HG02763 (cell line): ENCODE data around the gene FBXO30.

Experiments
- ATAC-seq: cut with Tn5 transposase; IDR thresholded peaks from one replicate; pipeline ENCODE4 v1.9.1; 2021; ENCODE audit warnings: mild to moderate bottlenecking, moderate library complexity; ENCODE audit not compliant: unreplicated experiment

FBXO30 gene

DNA sequence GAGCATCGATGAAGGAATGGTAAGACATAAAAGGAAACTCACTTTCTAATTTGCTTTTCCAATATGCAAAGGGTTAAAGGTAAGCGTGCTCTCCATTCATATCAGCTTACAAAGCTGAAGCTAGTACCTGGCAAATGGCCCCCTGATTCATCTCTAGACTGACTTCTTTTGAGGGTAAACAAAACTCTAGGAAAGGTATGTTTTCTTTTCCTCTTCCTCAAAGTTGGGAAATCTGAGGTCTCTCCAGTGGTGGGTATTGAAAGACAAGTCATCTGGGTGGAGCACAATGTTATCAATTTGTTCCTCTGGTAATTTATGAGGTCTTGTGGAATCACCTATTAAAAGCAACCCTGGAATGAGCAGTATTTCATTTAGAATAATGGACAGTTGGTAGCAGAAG is 7.9 kb upstream of the FBXO30 start:
- ATAC-seq: no peak

DNA sequence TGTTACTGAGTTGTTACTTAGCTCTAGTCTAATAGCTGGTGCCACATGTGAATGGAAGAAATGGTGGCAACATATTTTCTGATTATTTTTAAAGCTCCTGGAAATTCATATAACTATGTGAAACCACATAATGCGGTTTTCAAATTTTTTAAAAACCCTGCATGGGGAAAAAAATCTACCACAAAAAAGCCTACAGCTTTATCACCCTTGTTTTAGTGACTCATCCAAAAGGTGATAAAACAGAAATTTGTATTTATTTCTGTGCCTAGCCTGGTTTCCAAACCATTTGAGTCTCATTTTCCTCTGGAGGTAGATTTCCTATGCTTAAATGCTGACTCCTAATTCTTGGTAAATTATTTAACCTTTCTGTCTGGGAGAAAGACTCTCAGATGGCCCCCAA is 5.4 kb upstream of the FBXO30 start:
- no peak for ATAC-seq

DNA sequence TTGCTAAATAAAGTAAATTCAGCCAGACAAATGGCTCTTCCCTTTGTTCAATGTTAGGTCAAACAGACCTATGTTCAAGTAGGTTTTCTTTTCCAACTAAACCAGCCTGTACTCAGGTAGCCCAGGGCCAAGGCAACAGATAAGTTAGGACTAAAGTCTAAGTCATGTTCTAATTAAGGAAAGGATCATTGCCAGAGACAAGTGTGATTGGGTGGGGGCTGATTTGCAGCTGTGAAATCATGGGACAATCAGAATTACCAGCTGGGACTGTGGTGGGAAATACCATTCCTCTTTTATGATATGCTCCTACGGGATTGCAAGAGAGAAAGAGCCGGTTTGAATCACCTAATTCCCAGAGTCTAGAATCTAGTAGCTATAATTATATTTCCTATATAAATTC is 4.2 kb upstream of the FBXO30 start:
- ATAC-seq: no peak

DNA sequence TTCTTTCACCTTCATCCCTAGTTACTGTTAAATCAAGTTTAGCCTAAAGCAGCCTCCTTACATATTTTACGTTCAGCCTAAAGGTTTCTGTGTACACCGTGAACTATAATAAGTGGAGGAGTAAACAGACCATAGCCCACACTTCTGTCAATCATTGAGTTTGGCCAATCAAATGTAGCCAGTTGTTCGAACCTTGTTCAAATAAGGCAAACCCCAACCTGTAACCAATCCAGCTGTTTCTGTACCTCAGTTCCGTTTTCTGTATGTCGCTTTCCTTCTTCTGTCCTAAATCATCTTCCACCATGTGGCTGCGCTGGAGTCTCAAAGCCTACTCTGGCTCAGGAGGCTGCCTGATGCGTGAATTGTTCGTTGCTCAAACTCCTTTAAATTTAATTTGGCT is 1.8 kb upstream of the FBXO30 start:
- ATAC-seq: no peak

DNA sequence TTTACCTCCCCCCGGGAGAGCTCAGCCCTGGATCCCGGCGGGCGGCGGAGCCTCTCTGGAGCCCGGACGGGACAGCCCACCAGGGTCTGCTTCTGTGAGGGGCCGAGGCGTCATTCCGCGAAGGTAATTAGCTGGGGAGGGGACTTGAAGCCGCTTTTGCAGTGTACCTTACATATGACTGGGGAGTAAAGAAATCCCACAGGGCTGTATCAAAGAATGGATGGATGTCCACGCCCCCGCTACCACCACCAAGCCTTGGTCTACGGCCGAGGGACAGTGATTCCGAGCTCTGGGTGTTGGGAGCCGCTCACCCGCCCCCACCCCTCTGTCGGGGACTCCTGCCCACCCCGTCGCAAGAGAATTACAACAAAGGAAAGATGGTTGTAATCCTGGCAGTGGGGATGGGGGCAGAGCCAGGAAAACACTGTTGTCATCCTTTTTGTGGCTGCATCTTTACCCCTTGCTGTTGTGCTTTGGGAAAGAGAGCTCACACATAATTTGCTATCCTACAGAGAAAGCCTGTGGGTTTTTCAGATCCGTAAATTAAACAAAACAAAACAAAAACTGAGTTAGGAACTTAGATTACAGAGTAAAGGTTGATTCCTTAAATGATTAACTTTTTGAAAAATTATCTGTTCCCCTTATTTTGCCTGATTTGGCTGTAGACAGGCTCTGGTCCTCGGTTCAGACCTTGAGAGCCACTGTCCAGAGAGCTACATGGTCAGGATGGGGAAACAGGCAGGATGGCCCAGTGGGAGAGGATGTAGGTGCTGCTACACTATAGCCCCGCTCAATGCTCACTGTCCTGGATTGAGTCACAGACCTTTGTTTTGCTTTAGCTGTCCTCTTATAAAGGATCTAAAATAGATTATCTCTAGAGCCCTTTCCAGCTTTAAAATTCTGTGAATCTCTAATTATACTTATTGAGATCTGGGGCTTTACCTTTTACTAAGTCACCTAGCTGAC is 997 bp upstream of the FBXO30 start:
- ATAC-seq: peak; percentile 0

DNA sequence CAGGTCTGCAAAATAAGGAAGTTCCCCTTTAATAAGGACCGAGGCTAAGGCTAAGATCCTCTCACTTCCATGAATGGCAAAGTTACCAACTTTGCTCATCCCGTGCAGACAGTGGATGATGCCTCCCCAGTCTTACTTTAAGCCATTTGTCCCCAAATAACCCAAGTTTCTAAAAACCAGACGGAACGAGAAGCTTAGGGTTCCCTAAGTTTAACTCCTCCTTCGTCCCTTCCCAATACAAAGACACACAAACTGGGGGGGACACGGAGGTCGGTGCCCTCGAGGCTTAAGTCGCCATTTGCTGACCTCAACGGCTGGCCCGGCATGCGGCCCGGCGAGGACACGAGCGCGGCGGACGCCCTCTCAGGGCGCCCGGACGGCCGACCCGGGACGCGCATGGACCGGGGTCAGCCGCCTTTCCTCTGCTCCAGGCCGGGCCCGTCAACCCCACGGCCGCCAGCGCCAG is 527 bp downstream of the FBXO30 start:
- peak; percentile 20 for ATAC-seq

DNA sequence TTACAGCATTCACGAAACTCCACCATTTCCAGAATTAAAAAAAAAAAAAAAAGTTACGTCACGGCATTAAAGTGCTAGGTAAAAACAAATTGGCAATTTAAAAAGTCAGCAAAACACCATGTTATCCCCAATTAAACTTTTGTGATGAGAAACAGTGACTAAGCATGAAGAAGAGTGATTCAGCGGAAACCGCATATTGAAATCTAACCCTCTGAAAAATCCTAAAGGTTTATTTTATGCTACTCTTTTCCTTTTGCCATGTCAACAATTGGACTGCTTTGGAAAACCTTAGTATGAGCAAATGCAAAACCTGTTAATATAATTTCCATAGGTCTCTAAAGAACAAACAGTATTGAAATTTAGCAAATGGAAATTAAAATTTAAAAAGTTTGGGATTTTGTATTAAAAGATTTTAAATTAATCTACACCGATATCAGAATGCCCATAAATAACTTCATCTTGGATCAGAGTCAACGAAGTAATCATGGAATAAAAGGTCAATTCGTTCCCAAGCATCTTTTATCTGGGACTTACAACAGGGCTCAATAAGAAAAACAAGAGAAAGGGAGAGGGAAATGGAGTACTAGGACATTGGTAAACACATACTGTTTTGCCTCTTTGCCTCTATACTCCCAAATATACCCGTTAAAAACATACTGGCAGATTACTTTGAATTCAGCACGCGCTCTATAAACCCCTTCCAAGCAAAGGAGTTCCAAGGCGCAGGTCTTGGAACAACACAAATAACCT is 1.1 kb downstream of the FBXO30 start:
- ATAC-seq: no peak

DNA sequence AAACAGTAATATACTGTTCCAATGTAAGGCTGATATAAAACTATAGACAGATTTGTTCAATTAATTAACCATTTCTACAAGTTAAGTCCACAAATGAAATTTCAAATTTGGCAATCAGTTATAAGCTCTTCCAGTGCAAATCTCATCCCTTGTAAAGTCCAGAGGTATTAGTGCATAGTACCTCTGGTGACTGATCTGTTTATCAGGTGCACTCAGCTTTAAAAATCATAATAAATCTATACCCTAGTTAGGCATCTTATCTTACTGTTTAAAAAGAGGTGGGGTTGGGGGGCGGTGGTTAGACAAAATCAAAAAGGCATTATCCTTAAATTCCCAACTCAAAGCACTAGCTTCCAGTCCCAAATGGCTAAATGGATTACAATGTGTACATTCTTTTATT is 2.9 kb downstream of the FBXO30 start:
- no peak for ATAC-seq

DNA sequence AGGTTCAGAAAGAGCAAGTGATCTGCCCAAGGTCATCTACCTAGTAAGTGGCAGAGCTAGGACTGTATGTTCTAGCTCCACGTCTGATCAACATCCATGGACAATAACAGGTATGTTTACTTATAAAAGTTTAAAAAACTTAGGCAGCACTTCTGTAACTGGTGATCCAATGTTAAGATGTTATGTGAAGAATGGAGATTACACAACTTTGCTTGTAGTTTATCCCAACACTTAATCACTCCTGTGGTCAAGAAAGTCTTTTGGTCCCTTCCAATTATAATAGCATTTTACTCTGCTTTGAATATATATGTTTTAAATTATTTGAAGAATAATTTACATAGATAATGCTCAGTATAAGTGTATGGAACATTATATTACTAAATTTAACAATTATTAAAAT is 4.8 kb downstream of the FBXO30 start:
- ATAC-seq: no peak

DNA sequence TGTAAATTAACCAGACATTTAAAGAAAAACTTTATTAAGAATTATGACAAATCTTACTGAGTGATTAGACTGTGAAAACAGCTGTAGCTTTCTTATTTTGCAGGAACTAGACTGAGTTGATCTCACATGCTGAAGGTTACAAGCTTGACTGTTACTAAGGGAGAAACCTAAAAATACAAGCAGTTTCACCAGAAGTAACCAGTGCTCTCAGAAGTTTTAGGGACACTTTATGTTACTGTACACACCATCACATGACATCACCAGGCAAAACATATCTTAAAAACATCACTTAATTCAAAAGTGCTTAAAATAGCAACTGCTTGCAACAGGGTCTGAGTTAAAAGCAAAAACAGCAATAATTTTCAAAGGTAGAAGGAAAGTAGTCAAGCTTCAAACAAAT is 5.4 kb downstream of the FBXO30 start:
- peak; percentile 65 for ATAC-seq

DNA sequence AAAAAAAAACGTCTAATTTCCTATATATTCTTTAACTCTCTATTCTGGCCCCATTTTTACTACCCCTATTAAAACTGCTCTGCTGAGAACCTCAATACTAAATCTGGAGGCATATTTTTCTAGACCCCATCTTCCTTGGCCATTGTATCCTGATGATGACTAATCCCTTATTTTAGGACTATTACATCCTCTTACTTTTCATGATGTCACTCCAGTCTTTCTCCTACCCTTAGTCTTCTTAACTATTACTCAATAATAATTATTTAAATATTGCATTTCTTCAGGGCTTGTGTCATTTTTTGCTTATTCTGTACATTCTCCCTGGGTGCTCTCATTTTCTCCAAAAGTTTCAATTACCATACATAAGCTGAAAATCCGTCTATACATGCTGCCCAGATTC is 6.4 kb downstream of the FBXO30 start:
- ATAC-seq: no peak

DNA sequence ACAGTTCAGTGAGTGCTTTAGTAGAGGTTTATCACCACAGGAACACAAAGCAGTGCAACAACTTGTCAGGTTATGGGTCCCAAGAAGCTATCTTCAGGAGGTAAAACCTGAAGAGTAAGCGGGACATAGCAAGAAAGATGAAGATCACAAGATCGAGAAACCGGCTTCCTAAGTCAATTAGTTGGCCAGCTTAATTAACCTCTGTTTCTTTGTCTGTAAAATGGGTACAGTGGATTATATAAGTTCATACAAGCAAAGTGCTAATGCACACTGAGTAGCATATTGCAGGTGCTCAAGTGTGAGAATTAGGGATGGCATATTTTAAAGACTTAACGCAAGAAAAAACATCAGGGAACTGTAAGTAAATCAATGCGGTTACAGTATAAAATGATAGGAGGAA is 12.5 kb downstream of the FBXO30 start:
- no peak for ATAC-seq

DNA sequence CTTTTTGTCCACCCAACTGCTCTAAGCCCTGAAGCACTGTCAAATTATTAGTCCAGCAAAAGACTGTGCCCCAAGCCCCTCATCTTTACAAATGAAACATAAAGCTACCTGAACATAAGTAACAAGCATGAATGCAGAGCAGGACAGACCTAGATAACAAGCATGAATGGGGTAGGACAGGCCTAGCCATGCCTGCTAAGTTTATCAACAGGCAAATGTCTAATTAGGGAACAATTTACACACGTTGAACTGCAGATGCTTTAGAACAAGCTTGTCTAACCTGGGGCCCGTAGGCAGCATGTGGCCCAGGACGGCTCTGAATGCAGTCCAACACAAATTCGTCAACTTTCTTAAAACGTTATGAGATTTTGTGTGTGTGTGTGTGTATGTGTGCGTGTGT is 13.6 kb downstream of the FBXO30 start:
- no peak for ATAC-seq

DNA sequence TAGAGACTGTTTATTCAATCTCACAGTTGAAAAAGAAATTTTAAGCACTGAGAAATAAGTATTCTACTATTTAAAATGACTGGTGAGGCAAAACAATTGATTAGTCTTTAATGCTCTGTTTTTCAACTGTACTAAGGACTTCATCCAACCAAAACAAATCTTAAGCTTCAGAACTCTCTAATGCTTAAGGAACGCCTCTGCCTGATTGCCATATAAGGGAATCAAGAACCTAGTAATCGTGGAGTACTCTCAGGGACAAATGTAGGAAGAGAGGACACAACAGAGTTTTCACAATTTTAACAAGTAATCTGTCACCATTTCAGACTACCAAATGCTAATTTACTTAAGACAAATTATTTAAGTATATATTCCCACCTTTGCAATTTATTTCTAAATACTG is 16.1 kb downstream of the FBXO30 start:
- no peak for ATAC-seq

DNA sequence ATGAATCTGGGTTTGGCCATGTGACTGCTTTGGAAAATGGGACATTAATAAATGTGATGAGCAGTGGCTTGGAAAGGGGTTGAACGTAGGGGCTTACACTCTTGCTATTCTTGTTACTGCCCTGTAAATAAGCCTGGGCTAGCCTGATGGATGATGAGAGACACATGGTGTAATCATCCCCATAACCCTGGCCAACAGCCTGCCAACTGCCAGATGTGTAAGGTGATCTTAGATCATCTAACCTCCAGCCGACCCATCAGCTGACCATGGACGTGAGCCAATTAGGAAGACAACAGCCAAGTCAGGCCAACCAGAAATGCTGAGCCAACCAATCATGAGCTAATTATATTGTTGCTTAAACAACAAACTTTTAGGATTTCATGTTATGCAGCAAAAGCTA is 25.2 kb downstream of the FBXO30 start:
- ATAC-seq: no peak

DNA sequence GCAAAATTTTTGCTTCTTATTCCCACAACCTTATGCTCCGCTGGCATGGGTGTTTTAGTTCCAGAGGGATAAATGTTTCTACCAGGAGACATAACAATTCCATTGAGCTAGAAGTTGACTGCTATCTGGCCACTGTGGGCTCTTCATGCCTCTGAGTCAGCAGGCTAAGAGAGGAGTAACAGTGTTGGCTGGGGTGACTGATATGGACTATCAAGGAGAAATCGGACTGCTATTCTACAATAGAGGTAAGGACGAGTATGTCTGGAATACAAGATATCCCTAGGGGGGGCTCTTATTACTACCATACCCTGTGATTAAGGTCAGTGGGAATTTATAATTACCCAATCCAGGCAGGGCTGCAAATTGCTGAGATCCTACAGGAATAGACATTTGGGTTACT is 26.9 kb downstream of the FBXO30 start:
- ATAC-seq: no peak

DNA sequence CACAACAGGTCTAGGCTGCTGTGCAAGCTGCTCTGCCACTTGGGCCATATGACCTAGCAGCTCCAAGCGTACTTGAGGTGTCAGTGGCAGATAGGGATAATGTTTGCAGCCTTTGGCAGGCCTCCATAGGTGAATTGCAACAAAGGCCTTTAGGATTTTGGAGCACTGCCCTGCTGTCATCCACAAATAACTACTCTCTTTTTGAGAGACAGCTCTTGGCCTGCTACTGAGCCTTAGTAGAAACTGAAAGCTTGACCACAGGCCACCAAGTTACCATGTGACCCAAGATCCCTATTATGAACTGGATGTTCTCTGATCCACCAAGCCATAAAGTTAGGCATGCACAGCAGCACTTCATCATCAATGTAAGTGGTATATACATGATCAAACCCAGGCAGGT is 29.9 kb downstream of the FBXO30 start:
- peak; percentile 87 for ATAC-seq

DNA sequence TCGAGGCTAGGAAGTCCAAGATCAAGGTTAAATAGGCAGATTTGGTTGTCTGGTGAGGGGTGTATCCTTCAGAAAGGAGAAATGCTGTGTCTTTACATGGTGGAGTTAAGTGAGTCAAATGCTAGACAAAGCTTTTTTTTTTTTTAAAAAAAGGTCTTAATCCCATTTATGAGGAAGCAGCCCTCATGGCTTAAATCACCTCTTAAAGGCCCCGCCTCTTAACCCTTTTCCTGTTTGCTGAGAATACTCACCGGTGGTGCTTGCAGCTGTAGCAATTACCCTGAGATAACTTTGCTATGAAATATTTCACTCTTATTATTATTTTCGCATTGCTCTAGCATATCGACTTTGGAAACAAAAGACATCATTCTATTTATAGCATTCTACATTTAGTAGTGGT is 30.8 kb downstream of the FBXO30 start:
- ATAC-seq: no peak

DNA sequence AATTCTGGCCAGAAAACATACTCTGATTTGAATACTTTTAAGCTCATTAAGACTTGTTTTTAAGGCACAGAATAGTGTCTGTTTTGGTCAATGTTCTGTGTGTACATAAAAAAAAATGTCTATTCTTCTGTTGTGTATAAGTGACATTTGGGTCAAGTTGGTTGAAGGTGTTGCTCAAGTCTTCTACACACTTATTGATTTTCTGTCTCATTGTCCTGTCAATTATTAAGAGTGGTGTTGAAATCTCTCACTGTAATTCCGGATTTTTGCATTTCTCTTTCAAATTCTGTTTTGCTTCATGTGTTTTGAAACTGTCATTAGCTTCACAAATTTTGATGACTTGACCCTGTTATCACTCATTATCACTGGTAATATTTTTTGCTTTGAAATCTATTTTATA is 41.7 kb downstream of the FBXO30 start:
- ATAC-seq: no peak

DNA sequence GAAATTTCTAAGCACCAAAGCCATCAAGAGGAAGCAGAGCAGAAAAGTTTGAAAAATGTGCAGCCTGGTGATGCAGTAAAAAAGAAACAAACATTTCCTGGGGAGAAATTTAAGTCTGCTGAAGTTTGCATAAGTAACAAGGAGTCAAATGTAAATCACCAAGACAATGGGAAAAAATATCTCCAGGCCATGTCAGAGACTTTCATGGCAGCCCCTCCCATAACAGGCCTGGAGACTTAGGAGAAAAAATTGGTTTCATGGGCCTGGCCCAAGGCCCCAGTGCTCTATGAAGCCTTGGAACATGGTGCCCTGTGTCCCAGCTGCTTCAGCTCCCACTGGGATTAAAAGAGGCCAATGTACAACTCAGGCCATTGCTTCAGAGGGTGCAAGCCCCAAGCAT is 49.1 kb downstream of the FBXO30 start:
- ATAC-seq: no peak

DNA sequence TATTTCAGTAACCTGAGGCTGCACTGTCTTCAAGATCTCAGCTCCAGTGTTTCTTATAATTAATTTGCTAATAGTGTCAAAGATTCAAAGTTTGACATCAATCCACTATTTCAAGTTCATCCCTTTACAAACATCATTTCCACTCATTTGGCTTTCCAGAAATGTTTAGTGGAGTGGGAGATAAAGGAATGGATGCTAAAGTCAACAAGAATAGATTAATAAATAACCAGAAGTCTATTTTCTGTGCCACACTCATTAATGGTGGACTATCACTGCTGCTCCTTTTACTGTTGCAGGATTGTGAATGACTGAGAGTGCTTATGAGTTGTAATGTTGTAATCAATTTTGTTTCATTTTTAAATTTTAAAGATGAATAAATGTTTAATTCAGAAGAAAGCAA is 50.9 kb downstream of the FBXO30 start:
- ATAC-seq: no peak

DNA sequence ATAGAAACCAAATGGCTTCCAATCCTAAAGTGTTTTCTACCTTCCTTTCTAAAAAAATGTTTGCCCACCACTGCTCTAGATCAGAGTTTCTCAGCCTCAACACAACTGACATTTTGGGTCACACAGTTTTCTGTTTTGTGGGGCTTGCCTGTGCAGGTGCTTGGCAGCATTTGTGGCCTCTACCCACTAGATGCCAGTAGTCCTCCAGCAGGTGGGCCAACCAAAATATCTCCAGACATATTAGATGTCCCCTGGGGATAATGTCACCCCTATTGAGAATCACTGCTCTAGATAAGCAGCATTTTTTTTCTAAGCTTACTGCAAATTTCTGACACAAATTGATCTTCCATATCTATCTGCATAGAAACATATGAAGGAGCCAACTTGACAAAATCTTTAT is 53.0 kb downstream of the FBXO30 start:
- ATAC-seq: peak; percentile 54
